NCI-H2107 treated with DMSO at 0.1 percent for 48 hours (cell line): ENCODE data around the gene YIPF3.

Experiments
- DNase-seq: peaks from one replicate; lab custom pipeline; 2025; ENCODE audit not compliant: unreplicated experiment; lab: John Stamatoyannopoulos, UW

Gene YIPF3

GRCh38 chr6:43493833-43494232 lies 22.9 kb downstream of the YIPF3 start:
- DNase-seq, result no peak

- DNase-seq, result no peak
These were observed 23.5 kb downstream of the YIPF3 start for GRCh38 chr6:43493230-43493629.

DNA sequence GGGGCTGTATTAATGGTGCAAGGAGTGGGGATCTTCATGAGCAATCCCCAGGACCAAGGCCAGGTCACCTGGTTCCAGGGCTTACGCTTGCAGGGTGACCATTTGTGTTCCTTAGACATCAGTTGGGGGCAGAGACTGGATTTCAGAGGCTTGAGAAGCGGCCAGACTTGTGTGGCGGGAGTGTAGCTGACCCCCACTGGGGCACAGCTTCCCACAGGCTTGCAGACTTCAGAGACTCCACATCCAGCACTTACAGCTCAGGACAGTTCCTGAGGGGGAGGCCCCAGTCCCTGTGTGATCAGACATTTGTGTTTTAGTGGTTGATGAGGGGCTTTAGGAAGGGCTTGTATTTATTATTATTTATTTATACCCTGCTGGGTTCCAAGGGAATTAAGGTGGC lies 24.1 kb downstream of the YIPF3 start:
- no peak for DNase-seq

DNA sequence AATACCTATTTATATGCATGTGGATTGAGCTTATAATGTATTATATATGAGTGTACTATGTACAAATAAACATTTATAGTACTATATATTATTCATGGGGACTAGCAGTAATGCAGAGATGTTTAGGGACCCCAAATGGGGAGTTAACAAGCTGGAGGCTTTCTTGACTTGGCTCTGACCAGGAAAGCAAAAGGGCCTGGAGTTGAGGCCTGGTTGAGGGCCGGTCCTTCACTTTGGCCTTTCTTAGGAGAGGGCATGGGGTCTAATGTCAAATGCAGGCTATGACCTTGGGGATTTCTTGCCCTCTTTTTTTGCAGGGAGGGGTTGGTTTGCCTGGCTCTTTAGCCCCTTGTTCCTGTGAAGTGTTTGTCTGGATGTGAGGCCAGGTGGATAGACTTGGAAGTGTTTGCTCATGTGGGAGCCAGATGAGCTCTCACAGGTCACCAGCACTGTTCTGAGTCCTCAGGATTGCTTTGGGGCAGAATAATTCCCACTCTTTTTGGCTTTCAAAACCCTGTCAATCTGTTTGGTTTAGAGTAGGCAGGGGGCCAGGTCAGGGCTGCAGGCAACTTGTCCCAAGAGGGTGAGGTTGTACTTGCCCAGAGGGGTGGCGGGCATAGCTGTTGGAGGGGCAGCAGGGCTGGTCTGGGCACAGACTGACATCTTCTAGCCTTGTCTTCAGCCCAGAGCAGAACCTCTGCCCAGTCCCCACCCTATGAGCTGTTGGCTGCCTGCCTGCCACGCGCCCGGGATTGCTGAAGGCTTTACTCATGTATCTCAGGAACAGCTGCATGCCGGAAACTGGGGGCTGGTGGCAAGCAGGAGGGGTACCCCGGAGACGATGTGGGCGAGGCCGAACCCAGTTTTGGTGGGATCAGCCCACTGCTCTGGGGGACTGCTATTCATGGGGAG lies 24.7 kb downstream of the YIPF3 start:
- DNase-seq, result no peak

- DNase-seq, result no peak
These were observed 26.2 kb downstream of the YIPF3 start for GRCh38 chr6:43490523-43490939.

DNA sequence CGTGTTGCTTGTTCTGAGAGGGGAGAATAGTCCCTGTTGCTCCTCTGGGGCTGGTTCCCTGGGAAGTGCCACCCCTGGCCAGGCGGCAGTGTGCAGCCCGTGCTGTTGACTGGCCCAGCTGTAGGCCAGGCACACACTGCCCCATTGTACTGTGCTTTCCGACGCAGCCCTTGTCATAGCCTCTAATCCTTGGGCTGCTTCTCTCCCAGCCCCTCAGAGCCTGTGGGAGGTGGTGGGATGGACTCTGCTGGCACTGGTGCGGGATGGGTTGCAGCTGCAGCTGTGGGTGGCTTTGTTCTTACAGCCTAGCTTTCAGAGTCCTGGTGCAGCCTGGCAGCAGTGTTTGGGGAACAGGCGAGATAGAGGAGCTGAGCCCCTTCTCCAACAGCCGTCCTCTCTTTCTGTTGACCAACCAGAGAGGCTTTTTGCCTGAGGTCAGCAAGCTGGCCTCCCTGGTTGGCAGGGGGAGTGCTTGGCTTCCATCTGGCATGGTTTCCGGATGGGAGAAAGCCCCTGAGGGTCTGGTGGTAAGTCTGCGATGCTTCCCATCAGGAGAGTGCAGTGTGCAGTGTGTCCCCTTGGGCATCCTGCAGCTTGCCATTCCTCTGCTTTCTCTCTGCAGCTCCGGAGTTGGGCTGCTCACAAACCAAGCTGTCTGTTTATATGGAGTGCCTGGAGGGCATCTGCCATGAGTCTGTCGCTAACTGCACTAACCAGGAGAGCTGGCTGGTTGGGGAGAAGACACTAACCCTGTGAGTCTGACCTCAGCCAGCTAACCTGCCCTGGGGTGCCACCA lies 27.3 kb downstream of the YIPF3 start:
- no peak for DNase-seq

GRCh38 chr6:43488667-43489276 lies 28.0 kb downstream of the YIPF3 start:
- no peak for DNase-seq

- no peak for DNase-seq
These were observed 35.0 kb downstream of the YIPF3 start for GRCh38 chr6:43481591-43482236.

DNA sequence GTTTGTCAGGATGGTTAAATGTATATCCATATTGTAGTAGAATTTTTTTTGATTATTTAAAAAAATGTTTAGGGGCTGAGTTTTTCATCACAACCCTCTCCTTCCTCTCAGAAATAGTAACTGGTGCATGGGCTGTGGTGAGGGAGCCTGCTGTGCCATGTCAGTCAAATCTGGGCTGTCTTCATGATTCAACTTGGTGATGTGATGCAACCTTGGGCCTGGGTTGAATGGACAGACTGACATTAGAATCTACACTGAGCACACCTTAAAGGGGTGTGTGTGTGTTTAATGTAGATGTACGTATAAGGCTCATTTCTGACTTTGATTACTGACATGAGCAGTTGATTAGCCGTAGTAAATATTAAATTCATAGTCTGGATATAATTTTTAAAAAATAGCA lies 35.7 kb downstream of the YIPF3 start:
- no peak for DNase-seq

DNA sequence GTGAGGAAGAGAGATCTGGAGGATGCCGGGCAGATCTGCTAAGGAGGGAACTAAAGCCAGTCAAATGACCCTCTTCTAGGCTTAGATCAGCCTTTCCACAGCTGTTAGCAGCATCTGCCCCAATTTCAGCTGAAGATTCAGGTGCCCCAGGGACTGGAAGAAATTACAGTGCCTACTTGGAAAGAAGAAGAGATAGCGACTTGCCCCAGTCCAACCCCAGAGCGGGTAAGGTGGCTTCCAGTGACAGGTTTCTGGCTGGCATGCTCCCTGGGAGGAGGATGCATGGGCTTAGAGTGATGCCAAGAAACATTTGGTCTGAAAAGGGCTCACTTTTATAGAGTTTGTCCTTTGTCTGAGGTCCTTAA lies 38.7 kb downstream of the YIPF3 start:
- no peak for DNase-seq

GRCh38 chr6:43477235-43478007 lies 39.3 kb downstream of the YIPF3 start, which contains the start of gene TJAP1:
Gene TJAP1 (plus strand): TSS chr6:43477570. CDS start chr6:43499002, 21,432 bp downstream.
- DNase-seq, result peak; percentile 72

GRCh38 chr6:43476746-43477145 lies 40.0 kb downstream of the YIPF3 start:
- DNase-seq, result no peak

DNA sequence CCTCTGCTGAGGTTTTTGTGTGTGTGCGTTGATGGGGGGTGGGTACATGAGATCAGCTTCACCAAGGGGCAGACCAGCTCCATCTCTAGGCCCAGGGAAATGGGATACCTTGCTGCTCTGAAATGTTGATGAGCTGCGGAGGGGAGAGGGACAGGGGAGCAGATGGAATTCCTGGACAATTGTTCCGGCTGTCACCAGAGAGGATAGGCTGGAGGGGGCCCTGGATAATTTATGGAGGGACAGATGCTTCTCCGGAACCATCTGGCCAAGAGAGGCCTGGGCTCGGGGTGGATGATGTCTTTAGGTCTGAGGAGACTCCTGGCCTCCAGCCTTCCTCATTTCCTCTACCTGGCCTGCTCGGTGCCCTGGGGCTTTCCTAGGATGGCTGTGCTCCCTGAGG lies 41.2 kb downstream of the YIPF3 start:
- no peak for DNase-seq

DNA sequence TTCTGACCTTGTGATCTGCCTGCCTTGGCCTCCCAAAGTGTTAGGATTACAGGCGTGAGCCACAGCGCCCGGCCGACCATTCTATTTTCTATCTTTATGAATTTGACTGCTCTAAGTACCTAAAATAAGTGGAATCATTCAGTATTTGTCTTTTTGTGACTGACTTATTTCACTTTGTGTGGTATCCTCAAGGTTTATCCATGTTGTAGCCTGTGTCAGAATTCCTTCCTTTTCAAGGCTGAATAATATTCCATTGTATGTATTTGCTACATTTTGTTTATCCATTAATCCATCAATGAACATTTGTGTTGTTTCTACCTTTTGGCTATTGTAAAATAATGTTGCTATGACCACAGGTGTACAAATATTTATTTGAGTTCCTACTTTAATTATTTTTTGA lies 44.2 kb downstream of the YIPF3 start:
- no peak for DNase-seq

- DNase-seq, result no peak
These were observed 45.3 kb downstream of the YIPF3 start for GRCh38 chr6:43471399-43471798.

- DNase-seq, result no peak
These were observed 46.8 kb downstream of the YIPF3 start for GRCh38 chr6:43469947-43470346.

DNA sequence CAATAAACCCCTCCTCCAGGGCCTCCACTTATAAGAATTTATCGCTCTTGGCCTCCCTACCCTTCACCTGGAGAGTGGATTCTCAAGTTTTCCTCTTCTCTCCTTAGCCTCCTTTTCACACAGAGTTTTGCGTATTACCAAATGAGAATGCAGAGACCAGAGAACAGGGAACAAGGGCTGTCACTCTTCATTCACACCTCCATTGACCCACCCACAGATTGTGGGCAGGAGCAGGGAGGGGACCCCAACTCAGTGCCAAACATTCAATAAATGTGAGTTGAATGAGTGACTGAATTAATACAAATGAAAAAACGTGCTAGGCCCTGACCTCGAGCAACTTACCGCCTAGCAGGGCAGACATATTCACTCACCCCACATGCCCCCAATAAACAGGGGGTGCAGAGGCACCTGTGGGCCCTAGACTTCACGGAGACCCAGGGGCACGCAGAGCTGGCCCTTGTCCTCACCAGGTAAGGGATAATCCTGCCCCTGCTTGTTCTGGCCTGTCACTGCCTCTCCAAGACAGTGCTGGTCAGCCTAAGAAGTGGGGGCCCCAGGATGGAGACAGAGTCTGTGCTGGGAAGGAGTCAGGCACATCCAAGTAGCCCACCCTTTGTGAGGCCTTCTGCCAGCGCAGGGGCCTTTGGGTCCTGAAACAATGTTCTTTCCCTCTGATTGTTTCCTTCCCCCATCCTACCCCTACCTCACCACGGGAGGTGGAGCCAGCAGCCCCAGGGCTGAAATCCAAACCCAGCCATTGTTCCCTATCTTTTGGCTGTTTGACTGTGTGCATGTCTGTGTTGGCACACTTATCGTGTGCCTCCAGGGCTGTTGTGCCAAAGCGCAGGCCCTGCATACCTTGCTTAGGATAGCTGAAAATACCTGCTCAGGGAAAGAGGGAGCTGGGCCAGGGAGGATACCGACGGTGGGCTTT lies 47.7 kb downstream of the YIPF3 start:
- DNase-seq, result peak; percentile 23

DNA sequence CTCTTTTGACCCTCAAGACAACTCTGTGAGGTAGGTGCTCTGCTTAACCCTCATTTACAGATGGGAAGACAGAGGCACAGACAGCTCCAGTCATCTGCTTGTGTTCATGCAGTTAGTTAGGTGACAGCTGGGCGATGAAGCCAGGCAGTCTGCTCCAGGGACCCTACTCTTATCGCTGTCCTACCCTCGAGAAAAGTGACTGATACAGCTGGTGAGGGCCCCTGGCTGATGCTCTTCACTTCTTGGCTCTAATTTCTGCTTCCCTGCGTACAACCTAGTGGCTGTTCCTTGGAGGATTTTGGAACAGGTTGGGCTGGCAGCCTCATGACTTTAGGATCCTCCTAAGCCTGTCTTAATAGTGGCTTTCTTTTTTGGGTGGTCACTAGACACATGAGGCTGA lies 48.5 kb downstream of the YIPF3 start:
- DNase-seq, result no peak

DNA sequence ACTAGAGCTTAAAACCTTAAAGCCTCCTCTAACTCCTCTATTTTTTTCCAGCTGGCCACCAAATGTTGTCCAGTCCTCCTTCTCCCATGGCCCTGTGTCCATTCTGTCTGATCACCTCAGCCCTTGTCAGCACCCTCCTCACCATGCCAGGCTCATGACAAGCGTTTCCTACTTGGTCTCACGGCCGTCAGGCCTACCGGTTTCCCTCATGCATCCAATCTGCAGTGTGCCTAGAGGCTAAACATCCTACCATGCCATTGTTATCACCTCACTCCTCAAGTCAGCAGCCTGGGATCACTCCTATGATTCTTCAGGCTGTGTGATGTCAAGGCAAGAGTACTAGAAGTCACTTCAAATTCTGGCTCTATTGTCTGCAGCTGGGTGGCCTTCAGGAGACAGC lies 49.0 kb downstream of the YIPF3 start:
- DNase-seq, result no peak
